Left ventricle myocardium inferior (tissue), 1 donor: ENCODE data around the gene PABPN1L. TPM values are rescaled to one million over a fixed set of nuclear protein-coding genes. Genes with fewer than 3 reads are reported as not detected.

Source experiments
- DNase-seq: peaks from one replicate; pipeline ENCODE4 v3.0.0-alpha.2; 2020
- H3K27ac ChIP-seq: fragments of 200-600 bp; replicated peaks from 2 replicates; pipeline ENCODE4 v1.8.0; 2021
- H3K27me3 ChIP-seq: fragments of 200-600 bp; 2 replicates; pipeline ENCODE4 v1.8.0; 2021; ENCODE audit warnings: low read depth
- H3K36me3 ChIP-seq: fragments of 200-600 bp; 2 replicates; pipeline ENCODE4 v1.8.0; 2021
- H3K4me1 ChIP-seq: fragments of 200-600 bp; 2 replicates; pipeline ENCODE4 v1.8.0; 2021
- H3K4me3 ChIP-seq: fragments of 200-600 bp; 2 replicates; pipeline ENCODE4 v1.8.0; 2021; ENCODE audit warnings: mild to moderate bottlenecking, moderate library complexity
- H3K9me3 ChIP-seq: fragments of 200-600 bp; replicated peaks from 2 replicates; pipeline ENCODE4 v1.8.0; 2021
- CTCF ChIP-seq: fragments of 200-600 bp; IDR thresholded peaks from 2 replicates; pipeline ENCODE4 v1.8.0; 2021; ENCODE audit warnings: antibody characterized with exemption, mild to moderate bottlenecking, borderline replicate concordance
- intact Hi-C: fragments of 100-400 bp; cut with micrococcal nuclease; formaldehyde crosslinking; loops from one replicate; pipeline ENCODE4 v1.11.0; 2022
- total RNA-seq: library from RNA; stranded (reverse); fragmentation: NEBNext Ultra II Directional; extraction: Animal tissue kit (Norgen Biotek cat#: 25700); gene quantifications from one replicate; pipeline ENCODE4 v1.2.1, GENCODE V29; 2021
- donor health status: DM: no; HTN: yes; CAD: no; lungs with severe emphysema.

The PABPN1L gene
- total RNA-seq, 1 donor from 2014 or later: not detected

GRCh38 chr16:88865742-88866141 is 718 bp downstream of the PABPN1L start:
- Histone ChIP-seq H3K4me3 (no peak overlapping the region), H3K36me3 (peaks cover 18% of the 10 kb centered on the region), H3K27ac (no peak overlapping the region), H3K4me1 (peaks cover 6% of the 10 kb centered on the region), H3K27me3 (peaks cover 11% of the 10 kb centered on the region), H3K9me3 (no peaks in the 10 kb centered on the region)
- intact Hi-C loops: no loop called here
- DNase-seq: no peak
- TF ChIP-seq CTCF: no peak

DNA sequence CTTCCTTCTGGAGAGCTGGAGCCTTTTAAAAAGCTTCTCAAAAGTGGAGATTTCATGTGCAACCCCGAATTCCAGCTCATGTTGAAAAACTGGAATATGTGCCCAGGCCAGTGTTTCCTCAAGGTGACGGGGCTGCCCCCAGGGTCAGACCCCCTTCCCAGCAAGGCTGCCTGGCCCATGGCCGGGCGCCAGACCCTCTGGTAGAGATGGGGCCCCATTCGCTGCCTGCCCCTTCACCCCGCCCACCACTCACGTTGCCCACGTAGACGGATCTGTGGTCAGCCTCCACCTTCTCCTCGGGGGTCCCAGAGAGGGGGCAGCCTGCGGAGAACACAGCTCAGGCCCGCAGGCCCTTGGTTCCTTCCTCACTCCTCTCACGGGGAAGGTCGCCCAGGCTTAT is 1.1 kb downstream of the PABPN1L start:
- Histone ChIP-seq H3K4me1 (peaks cover 2% of the 10 kb centered on the region), H3K9me3 (no peaks in the 10 kb centered on the region), H3K27me3 (peaks cover 11% of the 10 kb centered on the region), H3K36me3 (peaks cover 22% of the 10 kb centered on the region), H3K27ac (no peak overlapping the region), H3K4me3 (no peak overlapping the region)
- DNase-seq: no peak
- intact Hi-C loops: no loop called here
- no peak for TF ChIP-seq CTCF

- Histone ChIP-seq H3K27ac (no peak overlapping the region), H3K9me3 (no peaks in the 10 kb centered on the region), H3K36me3 (peaks cover 30% of the 10 kb centered on the region), H3K27me3 (peaks cover 9% of the 10 kb centered on the region), H3K4me1 (no peaks in the 10 kb centered on the region), H3K4me3 (no peak overlapping the region)
- intact Hi-C loops: no loop called here
- DNase-seq: no peak
- no peak for TF ChIP-seq CTCF
These were observed 1.9 kb downstream of the PABPN1L start for GRCh38 chr16:88864521-88864920.

GRCh38 chr16:88864099-88864498 is 2.4 kb downstream of the PABPN1L start:
- no peak overlapping the region for H3K4me3 ChIP-seq
- DNase-seq: no peak
- TF ChIP-seq CTCF: no peak
- H3K4me1 ChIP-seq: no peaks in the 10 kb centered on the region
- peaks cover 9% of the 10 kb centered on the region for H3K27me3 ChIP-seq
- H3K27ac ChIP-seq: no peak overlapping the region
- H3K9me3 ChIP-seq: no peaks in the 10 kb centered on the region
- intact Hi-C loops: no loop called here
- H3K36me3 ChIP-seq: peaks cover 34% of the 10 kb centered on the region

GRCh38 chr16:88863426-88863825 is 3.0 kb downstream of the PABPN1L start:
- DNase-seq: no peak
- intact Hi-C loops: no loop called here
- peaks cover 34% of the 10 kb centered on the region for H3K36me3 ChIP-seq

More at GRCh38 chr16:88863426-88863825, 3.0 kb downstream of the PABPN1L start:
- Histone ChIP-seq H3K4me3 (no peak overlapping the region), H3K4me1 (peaks cover 4% of the 10 kb centered on the region), H3K27me3 (peaks cover 9% of the 10 kb centered on the region), H3K27ac (no peak overlapping the region), H3K9me3 (no peaks in the 10 kb centered on the region)
- TF ChIP-seq CTCF: no peak
